ENCODE measurements around the gene CDK9.

CDK9 gene

DNA sequence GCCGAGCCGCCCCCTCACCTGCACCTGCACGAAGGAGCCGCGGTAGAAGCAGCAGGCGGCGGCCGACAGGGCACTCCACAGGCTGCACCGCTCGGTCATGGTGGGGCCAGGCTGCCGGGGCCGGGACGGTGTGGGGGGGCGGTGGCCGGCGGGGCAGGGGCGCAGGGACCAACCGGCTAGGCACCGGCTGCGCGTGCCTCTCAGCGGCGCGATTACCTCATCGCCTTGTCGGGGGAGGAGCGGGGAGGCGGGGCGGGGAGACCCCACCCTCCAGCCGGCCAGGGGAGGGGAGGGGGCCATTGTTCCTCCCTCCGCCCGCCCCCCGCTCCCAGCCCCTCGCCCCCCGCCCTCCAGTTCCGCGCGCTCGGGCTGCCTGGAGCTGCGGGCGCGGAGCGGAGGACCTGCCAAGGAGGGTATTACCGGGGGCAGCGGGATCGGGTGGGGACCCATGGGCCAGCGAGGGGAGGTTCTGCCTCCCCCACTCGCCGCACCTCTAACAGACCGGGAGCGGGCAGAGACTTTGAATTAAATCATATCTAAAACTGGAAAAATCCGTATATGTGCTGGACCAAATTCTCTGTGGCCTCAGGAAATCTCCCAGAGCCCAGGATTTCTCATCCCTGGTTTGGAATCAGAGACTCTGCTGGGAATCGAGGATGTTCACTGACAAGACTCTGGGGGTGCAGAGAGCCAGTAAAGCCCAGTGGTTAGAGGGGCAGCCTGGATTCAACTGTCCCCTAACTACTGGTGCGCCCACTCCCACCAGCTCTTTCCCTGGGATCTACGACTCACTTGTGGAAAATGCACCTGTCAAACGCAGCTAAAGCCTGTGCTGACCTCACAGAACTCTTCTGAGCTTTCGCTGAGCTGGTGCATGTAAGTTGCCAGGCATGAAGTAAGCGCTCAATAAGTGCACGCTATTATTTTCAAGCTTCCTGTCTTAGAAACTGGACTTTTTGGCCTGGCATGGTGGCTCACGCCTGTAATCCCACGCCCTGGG is 30.5 kb upstream of the CDK9 start:
- TF ChIP-seq, protein P1, sequence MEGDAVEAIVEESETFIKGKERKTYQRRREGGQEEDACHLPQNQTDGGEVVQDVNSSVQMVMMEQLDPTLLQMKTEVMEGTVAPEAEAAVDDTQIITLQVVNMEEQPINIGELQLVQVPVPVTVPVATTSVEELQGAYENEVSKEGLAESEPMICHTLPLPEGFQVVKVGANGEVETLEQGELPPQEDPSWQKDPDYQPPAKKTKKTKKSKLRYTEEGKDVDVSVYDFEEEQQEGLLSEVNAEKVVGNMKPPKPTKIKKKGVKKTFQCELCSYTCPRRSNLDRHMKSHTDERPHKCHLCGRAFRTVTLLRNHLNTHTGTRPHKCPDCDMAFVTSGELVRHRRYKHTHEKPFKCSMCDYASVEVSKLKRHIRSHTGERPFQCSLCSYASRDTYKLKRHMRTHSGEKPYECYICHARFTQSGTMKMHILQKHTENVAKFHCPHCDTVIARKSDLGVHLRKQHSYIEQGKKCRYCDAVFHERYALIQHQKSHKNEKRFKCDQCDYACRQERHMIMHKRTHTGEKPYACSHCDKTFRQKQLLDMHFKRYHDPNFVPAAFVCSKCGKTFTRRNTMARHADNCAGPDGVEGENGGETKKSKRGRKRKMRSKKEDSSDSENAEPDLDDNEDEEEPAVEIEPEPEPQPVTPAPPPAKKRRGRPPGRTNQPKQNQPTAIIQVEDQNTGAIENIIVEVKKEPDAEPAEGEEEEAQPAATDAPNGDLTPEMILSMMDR (IDR thresholded peaks at IDR 0.05): no peak

DNA sequence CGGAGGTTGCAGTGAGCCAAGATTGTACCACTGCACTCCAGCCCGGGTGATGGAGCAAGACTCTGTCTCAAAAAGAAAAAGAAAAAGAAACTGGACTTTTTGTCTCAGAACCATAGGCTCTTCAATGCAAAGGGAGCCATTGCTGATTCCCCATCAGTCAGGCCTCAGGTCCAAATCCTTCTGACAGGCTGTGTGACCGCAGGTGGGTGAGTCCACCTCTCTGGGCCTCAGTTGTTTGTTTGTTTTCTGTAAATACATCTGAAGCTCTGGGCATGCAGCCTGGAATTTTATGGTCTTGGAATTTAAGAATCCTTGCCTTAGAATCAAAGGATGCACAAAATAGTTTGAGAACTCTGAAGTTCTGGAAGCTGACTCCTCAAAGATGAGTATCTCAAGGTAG is 29.6 kb upstream of the CDK9 start:
- TF ChIP-seq, protein P1 (IDR thresholded peaks at IDR 0.05): no peak

DNA sequence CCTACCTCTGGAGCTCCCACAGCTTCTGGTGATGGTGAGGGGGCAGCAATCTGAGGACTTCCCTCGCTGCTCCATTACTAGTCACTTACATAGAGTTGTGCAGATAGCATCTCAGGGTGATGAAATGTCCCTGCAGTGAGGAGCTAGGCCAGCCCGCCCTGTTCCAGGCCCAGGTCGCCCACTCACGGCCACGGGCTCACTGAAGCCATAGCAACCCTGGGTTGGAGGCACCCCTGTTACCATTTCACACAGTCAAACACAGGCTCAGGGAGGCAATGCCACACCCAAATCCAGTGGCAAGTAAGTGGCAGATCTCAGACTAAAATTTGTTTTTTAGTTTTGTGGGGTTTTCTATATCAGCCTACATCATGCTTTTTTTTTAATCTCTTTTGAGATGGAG is 27.0 kb upstream of the CDK9 start:
- TF ChIP-seq, protein P1 (IDR thresholded peaks at IDR 0.05): no peak

DNA sequence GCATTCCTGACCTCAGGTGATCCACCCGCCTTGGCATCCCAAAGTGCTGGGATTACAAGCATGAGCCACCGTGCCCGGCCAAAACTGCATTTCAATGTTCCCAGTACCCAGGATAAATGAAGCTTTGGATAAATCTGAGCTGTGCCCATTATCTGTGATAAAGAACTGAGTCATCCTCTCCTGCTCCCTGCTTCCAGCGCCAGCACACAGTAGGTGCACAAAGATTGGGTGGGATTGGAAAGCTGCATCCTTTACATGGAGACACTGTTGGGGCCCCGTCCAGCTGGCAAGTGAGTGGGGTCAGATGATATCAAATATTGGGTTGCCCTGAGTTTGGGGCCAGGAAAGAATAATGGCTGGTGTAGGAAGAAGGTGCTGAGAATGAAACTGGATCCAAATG is 24.8 kb upstream of the CDK9 start:
- TF ChIP-seq, protein P1 (IDR thresholded peaks at IDR 0.05): no peak

DNA sequence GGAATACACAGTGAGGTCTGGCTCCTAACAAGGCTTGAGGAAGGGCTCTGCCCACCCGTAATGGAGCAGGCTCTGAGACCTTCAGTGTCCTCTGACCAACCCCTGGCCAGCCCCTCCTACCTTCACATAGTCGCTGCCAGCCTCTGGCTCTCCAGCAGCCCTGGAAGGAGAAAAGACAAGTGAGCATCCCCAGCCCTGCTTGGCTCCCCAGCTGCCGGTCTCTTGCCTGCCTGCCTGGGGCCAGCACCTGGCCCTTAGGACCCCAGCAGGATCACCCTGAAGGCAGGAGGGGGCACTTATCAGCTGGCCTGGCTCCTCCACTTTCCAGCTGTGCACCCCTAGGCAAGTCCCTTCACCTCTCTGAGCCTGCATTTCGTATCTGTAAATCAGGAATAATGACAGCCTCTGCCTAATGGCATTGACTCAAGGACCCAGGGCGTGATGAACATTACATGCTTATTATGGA is 24.3 kb upstream of the CDK9 start:
- TF ChIP-seq, protein P1 (IDR thresholded peaks at IDR 0.05): no peak

DNA sequence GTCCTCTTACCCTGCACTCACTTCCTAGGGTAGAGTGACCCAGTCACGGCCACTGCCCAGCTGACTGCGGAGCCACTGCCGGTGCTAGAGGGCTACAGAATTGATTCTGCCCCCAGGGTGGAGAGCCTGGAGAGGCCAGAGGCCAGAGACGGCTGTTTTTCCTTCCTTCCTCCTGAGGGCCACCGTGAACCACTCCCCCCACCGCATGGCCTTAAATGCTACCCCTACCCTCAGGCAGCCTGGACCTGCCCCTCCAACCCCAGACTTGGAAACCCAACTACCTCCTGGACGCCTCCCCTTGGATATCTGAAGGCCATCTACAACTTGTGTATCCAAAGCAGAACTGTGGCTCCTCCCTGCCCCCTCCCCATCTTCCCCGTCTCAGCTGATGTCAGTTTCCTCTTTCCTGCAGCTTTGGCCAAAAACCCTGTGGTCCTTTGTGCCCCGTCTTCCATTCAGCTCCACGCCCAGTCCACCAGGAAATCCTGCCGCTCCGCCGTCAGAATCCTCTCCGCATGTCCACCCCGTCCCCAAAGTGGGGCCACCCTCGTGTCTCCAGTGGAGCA is 23.6 kb upstream of the CDK9 start:
- TF ChIP-seq, protein P1 (IDR thresholded peaks at IDR 0.05): no peak

DNA sequence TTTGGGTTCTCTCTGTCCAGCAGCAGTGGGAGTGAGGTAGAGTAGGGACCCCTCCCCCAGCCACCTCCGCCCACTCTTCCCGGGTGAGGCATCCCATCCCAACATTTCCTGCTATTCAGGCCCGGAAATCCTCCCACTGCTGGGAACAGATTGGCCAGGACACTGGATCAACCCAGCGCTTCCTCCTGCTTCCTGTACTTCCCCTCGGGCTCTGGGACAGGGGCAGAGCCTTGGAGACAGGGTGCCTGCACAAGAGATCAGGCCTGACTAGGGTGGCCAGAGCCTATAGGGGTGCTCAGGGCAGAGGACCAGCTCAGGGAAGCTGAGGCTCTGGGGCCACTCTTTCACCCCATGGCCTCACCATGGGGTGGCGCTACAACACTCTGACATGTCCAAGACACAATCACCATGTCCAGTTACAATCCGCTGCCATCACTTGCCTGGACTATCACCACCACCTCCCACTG is 21.9 kb upstream of the CDK9 start:
- TF ChIP-seq, protein P1 (IDR thresholded peaks at IDR 0.05): peak; percentile 8; the same call in 1 of the 2 replicates

Measured in LNCAP (cell line).